A673 (cell line): ENCODE data around the gene MAL. TPM values are rescaled to one million over a fixed set of nuclear protein-coding genes. Genes with fewer than 3 reads are reported as not detected.

Experiments used
- BruUV-seq: library from RNA; stranded (reverse); fragments of 400-500 nt; replicated peaks from 2 replicates; lab custom pipeline; 2021; lab: Mats Ljungman, UMichigan
- CTCF ChIA-PET: fragments of 300-600 bp; sonication (Branson Sonifier 250); formaldehyde crosslinking; loops from one replicate; lab custom pipeline; 2022; ENCODE audit warnings: antibody characterized with exemption; lab: Charles Lee
- POLR2A ChIA-PET: fragments of 300-600 bp; sonication (Branson Sonifier 250); formaldehyde crosslinking; loops from one replicate; lab custom pipeline; 2022; ENCODE audit warnings: antibody characterized with exemption; ENCODE audit not compliant: low non-redundant PET; lab: Charles Lee
- DNase-seq: peaks from one replicate; pipeline ENCODE4 v3.0.0-alpha.2; 2015; ENCODE audit warnings: low spot score
- H3K27ac ChIP-seq: fragments of 200-600 bp; sonication (generic); 2 replicates; pipeline ENCODE4 v1.5.1; 2016; ENCODE audit warnings: mixed run types, low read depth, mild to moderate bottlenecking, mixed read lengths, antibody characterized with exemption, low read length; ENCODE audit not compliant: poor library complexity, severe bottlenecking
- H3K27me3 ChIP-seq: fragments of 200-600 bp; sonication (generic); replicated peaks from 2 replicates; pipeline ENCODE4 v1.6.1; 2017; ENCODE audit warnings: mixed run types, low read depth, mild to moderate bottlenecking, mixed read lengths, antibody characterized with exemption, low read length; ENCODE audit not compliant: insufficient read depth, poor library complexity
- H3K36me3 ChIP-seq: fragments of 200-600 bp; sonication (generic); 2 replicates; pipeline ENCODE4 v1.6.1; 2016; ENCODE audit warnings: mixed run types, mild to moderate bottlenecking, mixed read lengths, antibody characterized with exemption, low read length; ENCODE audit not compliant: insufficient read depth, poor library complexity, severe bottlenecking
- H3K4me1 ChIP-seq: fragments of 200-600 bp; sonication (generic); 2 replicates; pipeline ENCODE4 v1.6.1; 2017; ENCODE audit warnings: mixed run types, mild to moderate bottlenecking, mixed read lengths, antibody characterized with exemption, low read length; ENCODE audit not compliant: insufficient read depth, poor library complexity, severe bottlenecking
- H3K4me3 ChIP-seq: fragments of 200-600 bp; sonication (generic); 2 replicates; pipeline ENCODE4 v1.5.1; 2016; ENCODE audit warnings: low read depth, mixed run types, mild to moderate bottlenecking, mixed read lengths, low read length; ENCODE audit not compliant: poor library complexity, severe bottlenecking
- H3K9me3 ChIP-seq: fragments of 200-600 bp; sonication (generic); 2 replicates; pipeline ENCODE4 v1.6.1; 2016; ENCODE audit warnings: mixed run types, low read depth, mild to moderate bottlenecking, mixed read lengths, antibody characterized with exemption, low read length; ENCODE audit not compliant: poor library complexity, severe bottlenecking
- EZH2 ChIP-seq: fragments of 200-600 bp; sonication (generic); IDR thresholded peaks from 2 replicates; pipeline ENCODE4 v1.6.1; 2017; ENCODE audit warnings: borderline replicate concordance, low read depth, mild to moderate bottlenecking, mixed read lengths, antibody characterized with exemption, low read length; ENCODE audit not compliant: poor library complexity, severe bottlenecking
- intact Hi-C: fragments of 100-400 bp; cut with micrococcal nuclease; formaldehyde crosslinking; loops from one replicate; pipeline ENCODE4 v1.10.0; 2022; ENCODE audit not compliant: unreplicated experiment
- total RNA-seq: library from RNA; stranded (reverse); gene quantifications from 2 replicates; pipeline ENCODE4 v1.2.3, GENCODE V29; 2021
- TF ChIP-seq, protein P1 (sequence below): fragments of 300-800, 200-600 bp; sonication (generic); conservative IDR thresholded peaks from 2 replicates; pipeline ENCODE4 v1.5.1; 2017; ENCODE audit warnings: low read depth, mild to moderate bottlenecking, antibody characterized with exemption, low read length, moderate library complexity, mixed read lengths

MAL gene
- total RNA-seq, 1 experiment from 2014 or later: not detected

DNA sequence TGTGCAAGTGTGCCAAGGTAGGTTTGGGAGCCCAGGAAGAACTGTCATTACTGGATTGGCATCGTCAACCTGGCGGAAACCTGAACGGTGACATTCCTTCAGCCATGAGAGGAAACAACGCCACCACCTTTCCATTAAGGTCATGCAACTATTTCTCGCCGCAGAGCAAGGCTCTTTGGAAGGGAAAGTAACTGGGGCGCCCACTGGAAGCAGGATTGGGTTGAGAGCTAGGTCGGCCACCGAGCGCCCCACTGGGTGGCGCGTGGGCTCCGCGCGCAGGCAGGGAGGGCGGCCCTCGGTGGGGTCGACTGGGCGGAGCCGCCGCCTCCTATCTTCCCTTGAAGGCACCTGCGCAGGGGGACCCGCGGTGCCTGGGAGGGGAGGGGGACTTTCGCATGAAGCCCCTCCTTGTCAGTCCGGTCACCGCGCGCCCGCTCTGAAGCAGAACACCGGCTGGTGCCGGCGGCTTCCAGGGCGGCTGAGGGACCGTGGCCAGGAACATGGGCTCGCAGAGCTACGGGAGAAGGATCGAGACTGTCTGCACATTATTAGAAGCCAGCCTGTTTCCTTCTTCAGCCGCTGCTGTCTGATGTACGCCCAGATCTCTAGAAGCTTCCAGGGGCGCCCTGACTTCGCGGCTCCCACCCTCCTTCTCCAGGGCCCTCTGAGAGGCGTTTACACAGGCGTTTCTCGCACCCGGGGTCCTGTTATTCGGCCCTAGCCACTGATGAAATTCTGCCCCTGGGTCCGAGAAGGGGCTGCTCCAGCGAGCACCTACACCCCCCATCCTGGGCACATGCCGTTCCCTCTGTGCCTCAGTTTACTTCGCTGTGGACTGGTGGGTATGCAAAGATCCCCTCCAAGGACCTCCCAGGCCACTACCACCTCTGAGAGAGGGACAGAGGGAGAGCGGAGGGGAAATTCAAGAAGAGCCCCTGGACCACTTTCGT, 27.3 kb upstream of the MAL start:
- no peak for TF ChIP-seq EZH2
- TF ChIP-seq, protein P1, sequence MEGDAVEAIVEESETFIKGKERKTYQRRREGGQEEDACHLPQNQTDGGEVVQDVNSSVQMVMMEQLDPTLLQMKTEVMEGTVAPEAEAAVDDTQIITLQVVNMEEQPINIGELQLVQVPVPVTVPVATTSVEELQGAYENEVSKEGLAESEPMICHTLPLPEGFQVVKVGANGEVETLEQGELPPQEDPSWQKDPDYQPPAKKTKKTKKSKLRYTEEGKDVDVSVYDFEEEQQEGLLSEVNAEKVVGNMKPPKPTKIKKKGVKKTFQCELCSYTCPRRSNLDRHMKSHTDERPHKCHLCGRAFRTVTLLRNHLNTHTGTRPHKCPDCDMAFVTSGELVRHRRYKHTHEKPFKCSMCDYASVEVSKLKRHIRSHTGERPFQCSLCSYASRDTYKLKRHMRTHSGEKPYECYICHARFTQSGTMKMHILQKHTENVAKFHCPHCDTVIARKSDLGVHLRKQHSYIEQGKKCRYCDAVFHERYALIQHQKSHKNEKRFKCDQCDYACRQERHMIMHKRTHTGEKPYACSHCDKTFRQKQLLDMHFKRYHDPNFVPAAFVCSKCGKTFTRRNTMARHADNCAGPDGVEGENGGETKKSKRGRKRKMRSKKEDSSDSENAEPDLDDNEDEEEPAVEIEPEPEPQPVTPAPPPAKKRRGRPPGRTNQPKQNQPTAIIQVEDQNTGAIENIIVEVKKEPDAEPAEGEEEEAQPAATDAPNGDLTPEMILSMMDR: no peak
- BruUV-seq: no TSS peak
- Histone ChIP-seq H3K27ac (no peak overlapping the region), H3K27me3 (no peaks in the 10 kb centered on the region), H3K36me3 (no peaks in the 10 kb centered on the region), H3K9me3 (no peaks in the 10 kb centered on the region), H3K4me1 (peaks cover 16% of the 10 kb centered on the region), H3K4me3 (no peak overlapping the region)
- intact Hi-C loops: no loop called here
- ChIA-PET POLR2A (no interaction called here), CTCF (no interaction called here)
- no peak for DNase-seq

DNA sequence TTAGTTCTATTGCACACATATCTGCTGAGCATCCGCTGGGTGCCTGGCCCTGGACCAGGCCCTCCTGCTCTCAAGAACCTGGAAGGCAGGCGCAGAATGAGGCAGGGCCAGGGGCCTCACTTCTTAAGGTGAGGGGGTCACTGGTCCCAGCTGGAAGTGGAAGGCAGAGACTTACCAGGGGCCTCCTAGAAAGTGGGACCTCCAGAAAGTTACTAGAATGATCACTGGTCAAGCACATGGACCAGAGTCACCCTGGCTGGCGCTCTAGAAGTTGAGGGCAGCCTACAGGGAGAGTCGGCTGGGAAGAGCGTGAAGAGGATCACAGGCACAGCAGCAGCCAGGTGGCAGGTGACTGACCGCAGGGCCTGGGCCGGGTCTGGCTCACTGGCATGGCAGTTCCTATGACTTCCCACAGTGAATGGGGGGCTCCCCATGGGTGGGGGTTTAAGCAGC, 26.1 kb upstream of the MAL start:
- no peaks in the 10 kb centered on the region for H3K36me3 ChIP-seq
- H3K4me3 ChIP-seq: no peak overlapping the region
- intact Hi-C loops: no loop called here
- no peak for TF ChIP-seq EZH2
- TF ChIP-seq, protein P1: no peak
- DNase-seq: no peak
- no TSS peak for BruUV-seq
- ChIA-PET CTCF (no interaction called here), POLR2A (no interaction called here)
- peaks cover 16% of the 10 kb centered on the region for H3K4me1 ChIP-seq
- H3K27ac ChIP-seq: no peak overlapping the region
- H3K27me3 ChIP-seq: no peaks in the 10 kb centered on the region
- no peaks in the 10 kb centered on the region for H3K9me3 ChIP-seq

DNA sequence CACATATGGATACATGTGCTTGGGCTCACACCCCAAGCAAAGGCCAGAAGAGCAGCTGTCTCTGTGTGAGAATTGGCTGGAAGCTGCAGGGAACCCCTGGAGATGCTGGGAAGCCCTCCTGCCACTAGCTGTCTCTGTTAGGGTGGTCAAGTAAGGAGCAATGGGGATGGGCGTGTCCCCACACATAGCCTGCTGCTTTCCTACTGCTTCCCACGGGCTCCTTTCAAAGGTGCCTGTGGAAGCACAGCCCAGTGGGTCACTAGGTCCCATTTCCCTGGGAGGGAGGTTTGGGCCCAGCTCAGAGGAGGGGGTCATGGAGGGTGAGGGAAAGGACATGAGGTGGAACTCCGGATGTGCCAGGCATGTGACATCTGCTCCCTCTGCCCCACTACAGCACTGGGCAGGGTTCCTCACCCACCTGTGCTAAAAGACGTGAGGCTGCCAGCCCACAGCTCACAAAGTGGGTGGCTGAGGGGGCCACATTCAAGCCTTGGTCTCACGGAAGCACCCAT, 24.4 kb upstream of the MAL start:
- no TSS peak for BruUV-seq
- H3K36me3 ChIP-seq: no peaks in the 10 kb centered on the region
- H3K4me1 ChIP-seq: peaks cover 13% of the 10 kb centered on the region
- TF ChIP-seq, protein P1: no peak
- no peak for TF ChIP-seq EZH2
- H3K9me3 ChIP-seq: no peaks in the 10 kb centered on the region
- intact Hi-C loops: no loop called here
- H3K27ac ChIP-seq: no peak overlapping the region
- no peaks in the 10 kb centered on the region for H3K27me3 ChIP-seq
- DNase-seq: no peak
- POLR2A ChIA-PET: no interaction called here
- CTCF ChIA-PET: no interaction called here
- H3K4me3 ChIP-seq: no peak overlapping the region
